Astrocyte (in vitro differentiated cells and primary cell): ENCODE measurements around the gene MTURN. TPM values are rescaled to one million over a fixed set of nuclear protein-coding genes. Genes with fewer than 3 reads are reported as not detected.

Experiments
- DNase-seq: peaks from one replicate; pipeline ENCODE4 v3.0.0-alpha.2; 2010; ENCODE audit warnings: low read depth
- FAIRE-seq: peaks from 2 replicates; lab custom pipeline; 2011; peaks lifted over from hg19 to GRCh38; lab: Jason Lieb, UNC
- H2AFZ ChIP-seq: 2 replicates; pipeline ENCODE4 v1.6.0; 2012; ENCODE audit warnings: low read depth, low read length, inconsistent platforms
- H3K27ac ChIP-seq: 2 replicates; pipeline ENCODE4 v1.5.1; 2011; ENCODE audit warnings: low read depth, low read length, inconsistent platforms
- H3K27me3 ChIP-seq: 2 replicates; pipeline ENCODE4 v1.6.0; 2011; ENCODE audit warnings: low read length, inconsistent platforms; ENCODE audit not compliant: insufficient read depth
- H3K36me3 ChIP-seq: 2 replicates; pipeline ENCODE4 v1.5.1; 2011; ENCODE audit warnings: low read length, inconsistent platforms; ENCODE audit not compliant: insufficient read depth
- H3K4me1 ChIP-seq: 2 replicates; pipeline ENCODE4 v1.5.1; 2011; ENCODE audit warnings: low read length, inconsistent platforms; ENCODE audit not compliant: insufficient read depth
- H3K4me2 ChIP-seq: 2 replicates; pipeline ENCODE4 v1.6.0; 2012; ENCODE audit warnings: low read length, inconsistent platforms
- H3K4me3 ChIP-seq: 2 replicates; pipeline ENCODE4 v1.5.1; 2011; ENCODE audit warnings: low read depth, mild to moderate bottlenecking, low read length, inconsistent platforms; ENCODE audit not compliant: insufficient read depth
- H3K79me2 ChIP-seq: 2 replicates; pipeline ENCODE4 v1.6.0; 2012; ENCODE audit warnings: mild to moderate bottlenecking, low read length, inconsistent platforms; ENCODE audit not compliant: insufficient read depth
- H3K9ac ChIP-seq: 2 replicates; pipeline ENCODE4 v1.6.0; 2012; ENCODE audit warnings: mild to moderate bottlenecking, low read length, inconsistent platforms
- H3K9me3 ChIP-seq: 2 replicates; pipeline ENCODE4 v1.5.1; 2012; ENCODE audit warnings: low read depth, mild to moderate bottlenecking, low read length, inconsistent platforms; ENCODE audit not compliant: insufficient read depth
- H4K20me1 ChIP-seq: 2 replicates; pipeline ENCODE4 v1.6.0; 2012; ENCODE audit warnings: low read length, inconsistent platforms; ENCODE audit not compliant: insufficient read depth
- H3K27ac Mint-ChIP-seq: one replicate; pipeline ENCODE4 v1.8.0; 2021; ENCODE audit warnings: mild to moderate bottlenecking, mixed read lengths; ENCODE audit not compliant: unreplicated experiment
- H3K27me3 Mint-ChIP-seq: one replicate; pipeline ENCODE4 v1.8.0; 2021; ENCODE audit warnings: low read depth, mixed read lengths; ENCODE audit not compliant: unreplicated experiment
- H3K36me3 Mint-ChIP-seq: one replicate; pipeline ENCODE4 v1.8.0; 2021; ENCODE audit warnings: low read depth, mixed read lengths; ENCODE audit not compliant: unreplicated experiment
- H3K4me1 Mint-ChIP-seq: one replicate; pipeline ENCODE4 v1.8.0; 2021; ENCODE audit warnings: low read depth, mixed read lengths; ENCODE audit not compliant: unreplicated experiment
- H3K4me3 Mint-ChIP-seq: one replicate; pipeline ENCODE4 v1.8.0; 2021; ENCODE audit warnings: mild to moderate bottlenecking, moderate library complexity, mixed read lengths; ENCODE audit not compliant: unreplicated experiment
- H3K9me3 Mint-ChIP-seq: one replicate; pipeline ENCODE4 v1.8.0; 2021; ENCODE audit warnings: mild to moderate bottlenecking, mixed read lengths; ENCODE audit not compliant: unreplicated experiment
- EZH2 ChIP-seq: IDR thresholded peaks from 2 replicates; pipeline ENCODE4 v1.6.1; 2012; ENCODE audit warnings: mild to moderate bottlenecking, low read length, inconsistent platforms; ENCODE audit not compliant: insufficient read depth
- total RNA-seq: library from RNA; stranded (reverse); gene quantifications from 2 replicates; pipeline ENCODE4 v1.2.1, GENCODE V29; 2021
- TF ChIP-seq, protein P1 (sequence below): IDR thresholded peaks from 2 replicates; pipeline ENCODE4 v1.5.1; 2011; ENCODE audit warnings: low read depth, mild to moderate bottlenecking, inconsistent platforms, low read length, moderate library complexity; ENCODE audit not compliant: insufficient read depth

MTURN gene
- total RNA-seq, 1 donor from 2014 or later: 9.3 TPM

DNA sequence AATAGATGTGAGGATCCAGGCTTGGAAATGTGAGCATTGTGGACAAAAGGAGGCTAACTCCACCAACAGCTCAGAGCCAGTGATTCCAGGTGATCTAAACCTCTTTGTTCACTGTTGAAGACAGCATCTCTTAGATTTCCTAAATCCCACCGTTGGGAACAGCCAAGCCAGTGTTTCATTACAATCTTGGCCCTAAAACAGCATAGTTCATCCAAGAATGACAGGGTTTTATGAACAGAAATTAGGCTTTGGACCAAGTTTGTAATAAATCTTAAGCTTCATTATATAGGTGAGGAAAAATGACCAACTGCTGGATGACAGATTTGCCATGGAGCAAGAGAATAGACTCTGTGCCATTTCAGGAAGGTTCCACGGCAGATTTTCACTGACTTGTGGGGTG is 65.8 kb downstream of the MTURN start:
- DNase-seq (no peak), FAIRE-seq (no peak)
- Histone ChIP-seq H3K4me1 (no peaks in the 10 kb centered on the region), H4K20me1 (no peaks in the 10 kb centered on the region), H3K9me3 (peaks cover 11% of the 10 kb centered on the region), H3K4me2 (no peak overlapping the region), H2AFZ (no peak overlapping the region), H3K9ac (no peak overlapping the region), H3K79me2 (no peaks in the 10 kb centered on the region), H3K36me3 (no peaks in the 10 kb centered on the region), H3K27ac (no peak overlapping the region), H3K4me3 (no peak overlapping the region), H3K27me3 (peaks cover 2% of the 10 kb centered on the region)
- no peak overlapping the region for H3K27ac Mint-ChIP-seq
- H3K36me3 Mint-ChIP-seq: peaks cover 3% of the 10 kb centered on the region
- H3K4me3 Mint-ChIP-seq: no peak overlapping the region
- TF ChIP-seq, protein P1, sequence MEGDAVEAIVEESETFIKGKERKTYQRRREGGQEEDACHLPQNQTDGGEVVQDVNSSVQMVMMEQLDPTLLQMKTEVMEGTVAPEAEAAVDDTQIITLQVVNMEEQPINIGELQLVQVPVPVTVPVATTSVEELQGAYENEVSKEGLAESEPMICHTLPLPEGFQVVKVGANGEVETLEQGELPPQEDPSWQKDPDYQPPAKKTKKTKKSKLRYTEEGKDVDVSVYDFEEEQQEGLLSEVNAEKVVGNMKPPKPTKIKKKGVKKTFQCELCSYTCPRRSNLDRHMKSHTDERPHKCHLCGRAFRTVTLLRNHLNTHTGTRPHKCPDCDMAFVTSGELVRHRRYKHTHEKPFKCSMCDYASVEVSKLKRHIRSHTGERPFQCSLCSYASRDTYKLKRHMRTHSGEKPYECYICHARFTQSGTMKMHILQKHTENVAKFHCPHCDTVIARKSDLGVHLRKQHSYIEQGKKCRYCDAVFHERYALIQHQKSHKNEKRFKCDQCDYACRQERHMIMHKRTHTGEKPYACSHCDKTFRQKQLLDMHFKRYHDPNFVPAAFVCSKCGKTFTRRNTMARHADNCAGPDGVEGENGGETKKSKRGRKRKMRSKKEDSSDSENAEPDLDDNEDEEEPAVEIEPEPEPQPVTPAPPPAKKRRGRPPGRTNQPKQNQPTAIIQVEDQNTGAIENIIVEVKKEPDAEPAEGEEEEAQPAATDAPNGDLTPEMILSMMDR: no peak
- no peak for TF ChIP-seq EZH2
- no peaks in the 10 kb centered on the region for H3K4me1 Mint-ChIP-seq
- H3K9me3 Mint-ChIP-seq: peaks cover 20% of the 10 kb centered on the region
- no peaks in the 10 kb centered on the region for H3K27me3 Mint-ChIP-seq

DNA sequence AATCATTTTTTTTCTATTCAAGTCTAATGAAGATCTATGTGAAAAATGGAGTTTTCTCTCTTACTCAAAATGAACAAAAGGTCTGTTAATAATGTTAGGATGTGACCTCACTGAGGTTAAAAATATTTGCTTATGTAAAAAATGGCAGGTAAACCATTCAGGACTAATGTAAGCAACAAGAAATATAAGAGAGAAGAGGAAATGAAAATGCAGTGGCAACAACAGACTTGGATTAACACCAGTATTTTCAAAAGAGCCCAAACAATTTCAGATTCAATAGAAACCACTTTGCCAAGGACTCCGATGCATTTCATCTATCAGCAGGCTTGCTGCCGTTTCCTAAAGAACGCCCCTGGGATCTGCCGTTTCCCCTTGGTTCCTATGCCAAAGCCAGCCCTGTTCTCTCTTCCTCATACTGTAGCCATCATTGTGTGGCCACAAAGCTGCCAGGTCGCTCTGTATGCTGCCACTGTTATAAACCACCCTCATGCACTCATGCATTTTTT is 66.4 kb downstream of the MTURN start:
- peaks cover 7% of the 10 kb centered on the region for H3K9me3 ChIP-seq
- peaks cover under 1% of the 10 kb centered on the region for H3K4me1 ChIP-seq
- H3K27me3 ChIP-seq: peaks cover 2% of the 10 kb centered on the region
- no peak overlapping the region for H2AFZ ChIP-seq
- no peak for DNase-seq
- Mint-ChIP-seq H3K27ac (no peak overlapping the region), H3K36me3 (peaks cover 2% of the 10 kb centered on the region), H3K4me3 (no peak overlapping the region), H3K27me3 (no peaks in the 10 kb centered on the region), H3K4me1 (peaks cover 4% of the 10 kb centered on the region), H3K9me3 (peaks cover 14% of the 10 kb centered on the region)
- H3K79me2 ChIP-seq: no peaks in the 10 kb centered on the region
- no peak overlapping the region for H3K9ac ChIP-seq
- H3K36me3 ChIP-seq: no peaks in the 10 kb centered on the region
- H3K4me3 ChIP-seq: no peak overlapping the region
- H3K27ac ChIP-seq: no peak overlapping the region
- no peak for TF ChIP-seq EZH2
- TF ChIP-seq, protein P1: no peak
- FAIRE-seq: no peak
- H3K4me2 ChIP-seq: no peak overlapping the region
- H4K20me1 ChIP-seq: no peaks in the 10 kb centered on the region

DNA sequence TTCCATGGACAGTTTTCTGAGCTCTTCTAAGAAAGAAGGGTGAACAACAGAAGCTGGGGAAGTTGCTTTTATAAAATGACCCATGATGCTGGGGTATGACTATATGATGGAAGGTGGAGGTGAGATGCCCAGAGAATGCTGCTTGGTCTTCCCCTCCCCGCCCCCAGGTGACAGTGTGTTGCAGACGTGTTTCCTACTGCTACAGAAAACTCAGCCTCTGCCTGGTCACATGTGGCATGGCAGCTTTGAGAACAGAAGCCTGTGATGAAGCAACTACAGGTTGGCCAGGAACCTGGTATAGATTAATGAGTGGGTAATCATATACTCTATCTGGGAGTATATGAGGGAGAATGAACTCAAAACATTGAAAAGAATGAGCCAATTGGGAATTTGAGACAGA is 67.1 kb downstream of the MTURN start:
- Histone ChIP-seq H3K9ac (no peak overlapping the region), H3K79me2 (no peaks in the 10 kb centered on the region), H3K27ac (no peak overlapping the region), H3K36me3 (no peaks in the 10 kb centered on the region), H3K27me3 (peaks cover 2% of the 10 kb centered on the region), H3K4me1 (peaks cover 7% of the 10 kb centered on the region), H3K4me2 (no peak overlapping the region), H3K9me3 (peaks cover 5% of the 10 kb centered on the region), H3K4me3 (no peak overlapping the region), H4K20me1 (no peaks in the 10 kb centered on the region), H2AFZ (no peak overlapping the region)
- TF ChIP-seq, protein P1: no peak
- no peak for TF ChIP-seq EZH2
- FAIRE-seq: no peak
- Mint-ChIP-seq H3K27me3 (no peaks in the 10 kb centered on the region), H3K4me3 (no peak overlapping the region), H3K9me3 (peaks cover 12% of the 10 kb centered on the region), H3K4me1 (peaks cover 9% of the 10 kb centered on the region), H3K27ac (no peak overlapping the region), H3K36me3 (peaks cover under 1% of the 10 kb centered on the region)
- DNase-seq: no peak
